ENCODE measurements around the gene TRAPPC2.
A peak's percentile ranks its signal among the peaks of the same experiment; 100 is the strongest.

The TRAPPC2 gene

DNA sequence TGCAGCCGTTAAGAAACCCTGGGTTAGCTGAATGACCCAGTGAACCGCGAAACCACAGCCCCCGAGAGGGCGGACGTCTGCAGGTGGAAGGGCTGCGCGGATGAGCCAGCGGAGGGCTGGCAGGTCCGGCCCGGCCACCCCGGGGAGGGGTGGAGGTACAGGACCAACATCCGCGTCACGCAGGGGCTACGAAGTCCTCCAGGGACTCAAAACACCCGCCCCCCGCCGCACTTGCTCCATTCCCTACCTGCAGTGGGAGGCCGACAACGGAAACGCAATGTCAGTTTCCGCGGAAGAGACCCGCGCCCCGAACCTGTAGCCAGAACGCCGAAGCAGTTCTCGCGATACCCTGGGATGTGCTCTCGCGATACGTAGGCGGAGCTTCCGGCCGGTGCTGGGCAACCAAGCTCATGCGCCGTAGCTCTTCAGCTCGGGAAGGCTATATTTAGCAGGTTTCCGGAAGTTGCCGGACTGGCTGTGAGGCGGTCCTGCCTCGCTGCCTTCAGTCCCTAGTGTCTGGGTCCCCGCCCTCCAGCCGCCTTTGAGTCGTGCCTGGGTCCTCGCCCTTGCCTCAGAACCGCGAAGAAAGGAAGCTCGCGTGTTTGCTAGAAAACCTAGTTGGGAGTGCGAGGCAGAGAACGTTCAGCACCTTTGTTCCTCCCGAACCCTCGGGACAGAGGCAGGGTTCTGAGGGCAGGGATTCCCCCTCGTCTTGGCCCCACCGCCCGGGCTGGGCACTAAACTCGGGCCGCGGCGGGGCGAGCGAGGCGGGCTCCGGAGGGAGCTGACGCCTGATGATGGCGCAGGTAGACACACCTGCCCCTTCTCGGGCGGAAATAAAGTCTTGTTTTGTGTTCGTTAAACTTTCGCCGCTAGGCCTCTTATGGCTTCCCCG is at the start of gene TRAPPC2, which contains the start of gene OFD1:
Gene TRAPPC2 (minus strand): TSS at position 343 of the 895 bp plus-strand sequence. CDS start 14,657 bp downstream, outside the sequence.
Gene OFD1 (plus strand): TSS at position 471 of the 895 bp plus-strand sequence. CDS start 324 bp downstream, at position 795.
- peak; percentile 96 to 98 for DNase-seq

DNA sequence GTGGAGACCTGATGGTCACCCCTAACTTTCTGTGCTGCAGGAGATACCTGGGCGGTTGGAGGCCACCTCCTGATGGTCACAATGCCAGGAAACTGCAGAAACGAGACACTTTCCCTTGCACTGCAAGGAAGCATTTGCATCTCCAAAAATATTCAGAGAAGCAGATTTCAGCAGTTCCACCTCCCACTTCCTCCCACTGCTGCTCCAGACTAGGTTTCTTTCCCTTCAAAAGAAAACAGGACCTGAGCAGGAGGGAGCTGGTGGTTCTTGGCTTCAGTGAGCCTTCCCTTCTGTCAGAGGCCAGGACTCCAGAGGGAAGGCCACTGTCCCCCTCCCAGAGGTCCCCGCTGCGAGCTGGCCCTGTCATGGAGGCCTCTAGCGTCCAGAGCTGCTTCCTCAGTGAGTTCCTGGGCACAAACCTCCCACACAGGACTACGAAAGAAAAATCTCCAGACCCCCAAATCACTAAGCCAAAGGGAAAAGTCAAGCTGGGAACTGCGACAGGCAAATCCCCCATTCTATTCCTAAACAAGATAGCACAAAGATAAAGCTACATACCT is 46.5 kb upstream of the TRAPPC2 start:
- no peak for DNase-seq

DNA sequence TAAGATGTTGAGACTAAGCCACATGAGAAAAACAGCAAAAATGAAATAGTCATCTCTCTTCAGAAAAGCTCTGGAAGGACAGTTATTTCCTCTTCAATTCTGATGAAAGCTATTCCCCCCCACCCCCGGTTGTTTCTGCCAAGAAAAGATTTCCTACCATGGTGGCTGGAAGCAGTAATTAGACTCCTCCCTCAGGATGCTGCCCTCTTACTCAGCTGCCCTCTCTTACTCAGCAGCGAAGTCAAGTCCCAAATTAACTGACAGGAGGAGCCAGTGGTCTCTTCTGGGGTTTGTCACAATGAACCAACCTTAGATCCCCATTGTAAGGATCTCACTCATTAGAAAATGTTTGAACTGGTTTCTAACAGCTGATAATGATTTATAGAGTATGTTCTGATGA is 44.5 kb upstream of the TRAPPC2 start:
- no peak for DNase-seq

DNA sequence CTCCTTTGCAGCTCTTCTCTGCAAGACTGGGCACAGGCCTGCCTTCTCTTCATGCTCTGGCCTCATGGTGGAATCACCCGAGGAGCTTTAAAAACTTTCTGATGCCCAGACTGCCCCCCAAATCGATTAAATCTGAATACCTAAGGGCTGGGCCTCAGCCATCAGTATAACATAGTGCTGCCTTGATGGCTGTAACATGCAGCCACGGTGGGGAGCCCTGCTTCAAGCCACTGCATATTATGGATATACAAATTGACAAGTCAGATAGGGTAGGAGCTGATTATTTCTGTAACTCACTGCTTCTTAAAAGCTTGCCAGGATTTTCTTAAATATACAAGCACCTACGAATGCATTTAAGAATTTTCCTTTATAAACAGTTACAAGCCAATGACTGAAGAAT is 42.0 kb upstream of the TRAPPC2 start:
- no peak for DNase-seq

DNA sequence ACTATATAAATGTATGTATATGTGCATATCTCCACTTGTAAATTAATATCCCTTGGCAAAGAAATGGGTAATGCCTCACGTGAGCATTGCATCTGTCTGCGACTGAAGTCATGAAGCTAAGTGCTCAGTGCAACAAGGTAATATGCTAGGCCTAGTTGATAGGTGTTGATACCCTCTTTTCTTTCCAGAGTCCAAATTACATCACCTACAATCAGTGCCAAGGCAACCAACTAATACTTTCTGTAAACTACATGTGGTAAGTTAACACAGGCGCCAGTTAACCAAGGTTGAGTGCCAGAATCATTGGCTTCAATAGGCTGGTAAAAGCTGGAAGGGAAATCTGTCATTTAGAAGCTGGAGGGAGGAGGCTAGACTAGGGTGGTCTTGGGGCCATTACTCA is 41.4 kb upstream of the TRAPPC2 start:
- DNase-seq: no peak

DNA sequence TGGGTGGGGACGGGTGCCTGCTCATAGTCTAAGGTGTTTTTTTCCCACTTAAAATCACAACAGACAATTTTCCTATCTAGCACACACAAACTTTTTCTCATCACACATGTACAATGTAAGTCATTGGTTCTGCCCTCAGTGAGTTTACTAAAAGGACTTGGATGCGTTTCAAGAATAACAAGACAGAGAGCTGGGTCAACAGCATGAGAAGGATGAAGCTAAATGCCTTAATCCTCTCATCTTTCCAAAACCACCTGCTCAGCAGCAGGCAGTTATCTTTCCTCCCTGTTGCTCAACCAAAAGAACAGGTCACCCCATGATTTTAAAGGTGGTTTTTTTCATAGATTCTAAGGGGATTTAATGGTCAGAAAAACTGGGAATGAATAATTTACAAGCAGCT is 40.3 kb upstream of the TRAPPC2 start:
- DNase-seq: no peak

DNA sequence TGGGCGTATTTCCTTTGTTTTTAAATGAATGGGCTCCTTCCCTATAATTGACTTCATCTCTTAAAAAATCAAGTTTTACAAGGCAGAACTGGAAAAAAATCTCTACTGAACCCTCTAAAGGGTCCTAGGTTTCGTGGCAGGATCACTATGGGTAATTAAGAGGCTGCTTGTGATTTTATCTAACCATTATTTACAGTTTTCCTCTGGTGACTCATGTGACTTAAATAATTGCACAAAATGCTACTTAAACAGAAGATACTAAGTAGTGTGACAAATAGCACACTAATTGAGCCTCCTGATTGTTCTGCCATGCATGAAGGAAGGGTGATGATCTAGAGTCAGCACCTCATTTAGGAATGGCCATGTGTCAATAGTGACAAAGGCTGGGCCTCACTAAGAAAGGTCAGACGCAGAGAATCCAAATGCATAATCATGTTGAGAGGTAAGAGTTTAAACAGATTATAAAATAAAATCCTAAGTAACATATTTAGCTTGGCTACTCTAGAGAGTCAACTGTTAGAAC is 35.7 kb upstream of the TRAPPC2 start:
- DNase-seq: peak in 1 of 2 experiments; percentile 48

DNA sequence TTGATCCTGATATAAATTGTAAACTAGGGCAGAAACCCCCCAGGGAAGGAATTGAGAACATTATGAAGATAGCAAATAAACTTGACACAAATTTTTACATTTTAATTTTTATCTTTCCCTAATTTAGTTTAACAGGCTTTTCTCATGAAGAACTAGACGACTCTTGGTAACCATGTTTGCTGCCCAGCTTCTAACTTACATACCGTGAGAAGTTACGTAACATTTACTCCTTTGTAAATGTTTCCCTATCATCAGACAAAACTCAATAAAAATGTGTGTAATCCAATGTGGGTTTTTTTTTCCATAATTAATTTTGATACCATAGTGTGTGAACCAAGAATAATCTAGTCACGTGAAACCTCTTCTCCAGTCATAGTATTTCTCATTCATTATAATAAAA is 34.5 kb upstream of the TRAPPC2 start:
- DNase-seq: no peak

DNA sequence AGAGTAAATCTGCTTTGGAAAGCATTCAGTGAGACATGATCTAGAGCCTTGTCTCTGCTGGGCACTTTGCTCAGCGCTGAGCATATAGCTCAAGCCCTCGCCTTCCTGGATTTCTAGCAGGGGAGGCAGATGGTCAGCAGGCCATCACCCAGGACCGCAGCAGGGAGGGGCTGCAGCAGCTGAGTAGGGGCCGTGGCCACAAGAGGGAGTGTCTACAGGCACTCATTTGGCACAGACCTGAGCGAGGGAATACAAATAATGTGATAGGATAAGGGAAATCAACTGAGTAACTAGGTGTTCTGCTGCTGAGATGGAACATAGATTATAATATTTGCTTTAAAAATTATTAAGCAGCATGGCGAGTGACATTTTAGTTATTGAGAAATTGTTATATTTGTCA is 30.3 kb upstream of the TRAPPC2 start:
- no peak for DNase-seq

DNA sequence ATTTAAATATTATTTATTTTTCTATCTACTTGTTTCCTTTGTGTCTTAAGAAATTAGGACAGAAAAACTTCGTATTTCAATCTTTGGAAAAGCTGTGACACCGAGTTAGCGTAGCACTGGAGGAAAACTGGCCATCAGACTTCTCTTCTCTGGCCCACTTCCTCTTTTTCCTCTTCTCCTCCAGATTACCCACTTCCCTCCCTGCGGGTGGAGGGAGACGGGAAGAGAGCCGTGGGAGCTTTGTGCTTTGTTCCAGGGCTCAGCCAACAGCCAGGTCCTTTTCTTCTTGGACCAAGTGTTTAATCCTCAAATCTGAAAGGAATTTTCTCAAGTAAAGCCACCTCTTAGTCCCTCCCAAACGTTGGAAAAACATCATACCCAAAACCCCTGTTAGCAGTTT is 29.9 kb upstream of the TRAPPC2 start:
- DNase-seq: no peak

DNA sequence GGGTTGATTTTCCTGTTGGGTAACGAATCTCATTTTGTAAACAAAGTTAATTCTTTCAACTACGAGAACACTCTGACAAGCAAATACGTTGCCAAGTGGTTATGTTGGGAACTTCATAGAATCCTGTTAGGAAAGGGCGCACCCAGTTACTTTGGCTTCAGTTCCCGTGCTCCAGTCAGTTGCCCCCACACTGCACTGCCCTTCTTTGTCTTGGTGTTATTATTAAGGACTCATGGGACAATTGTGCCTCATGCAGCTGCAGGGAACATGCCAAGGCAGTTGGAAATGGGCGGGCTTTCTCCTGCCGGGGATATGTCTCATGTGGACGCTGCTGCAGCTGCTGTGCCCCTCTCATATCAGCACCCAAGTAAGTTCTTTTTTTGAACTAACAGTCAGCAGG is 29.1 kb upstream of the TRAPPC2 start:
- DNase-seq: no peak

DNA sequence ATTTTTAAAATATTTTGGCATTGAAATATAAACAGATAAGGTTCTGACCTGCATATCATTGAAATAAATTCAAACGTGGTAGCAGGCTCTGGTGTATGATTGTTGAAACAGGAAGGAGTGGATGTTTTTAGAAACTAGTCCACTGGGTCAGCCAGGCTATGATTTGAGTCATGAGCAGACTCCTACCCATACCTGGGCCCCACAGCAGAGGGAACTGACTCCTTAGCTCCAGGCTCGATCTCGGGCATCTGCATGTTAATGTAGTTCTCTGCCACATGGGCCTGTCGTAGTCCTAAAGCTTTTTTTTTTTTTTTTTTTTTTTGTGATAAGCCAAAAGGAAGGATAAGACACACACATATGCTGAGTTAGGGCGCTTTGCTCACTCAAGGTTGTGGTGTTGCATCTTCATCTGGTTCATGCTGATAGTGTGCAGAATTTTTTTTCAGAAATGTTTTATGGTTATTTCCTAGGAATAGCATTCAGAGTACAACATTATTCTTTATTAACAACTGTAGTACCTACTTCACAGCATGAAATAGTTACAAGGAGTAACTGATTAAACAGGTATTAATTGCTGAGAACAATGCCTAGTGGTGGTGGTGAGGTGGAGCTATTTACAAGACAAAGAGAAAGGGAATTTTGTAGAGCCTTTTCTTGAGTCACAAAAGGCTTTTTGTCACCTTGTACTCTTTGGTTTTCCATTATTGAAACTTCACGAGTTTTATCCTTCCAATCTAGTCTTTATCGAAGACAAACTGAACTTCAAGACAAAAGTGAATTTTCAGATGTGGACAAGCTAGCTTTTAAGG is 27.4 kb upstream of the TRAPPC2 start:
- no peak for DNase-seq

DNA sequence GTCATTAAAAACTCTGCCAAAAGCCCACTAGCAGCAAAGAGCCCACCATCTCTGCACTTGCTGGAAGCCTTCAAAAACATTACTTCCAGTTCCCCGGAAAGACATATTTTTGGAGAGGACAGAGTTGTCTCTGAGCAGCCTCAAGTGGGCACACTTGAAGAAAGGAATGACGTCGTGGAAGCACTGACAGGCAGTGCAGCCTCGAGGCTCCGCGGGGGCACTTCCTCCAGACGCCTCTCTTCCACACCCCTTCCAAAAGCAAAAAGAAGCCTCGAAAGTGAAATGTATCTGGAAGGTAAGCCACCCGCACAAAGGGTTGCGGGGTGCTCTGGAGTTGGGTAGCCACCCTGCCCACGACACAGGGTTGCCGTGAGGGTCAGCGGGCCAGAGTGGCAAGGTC is 26.0 kb upstream of the TRAPPC2 start:
- no peak for DNase-seq

DNA sequence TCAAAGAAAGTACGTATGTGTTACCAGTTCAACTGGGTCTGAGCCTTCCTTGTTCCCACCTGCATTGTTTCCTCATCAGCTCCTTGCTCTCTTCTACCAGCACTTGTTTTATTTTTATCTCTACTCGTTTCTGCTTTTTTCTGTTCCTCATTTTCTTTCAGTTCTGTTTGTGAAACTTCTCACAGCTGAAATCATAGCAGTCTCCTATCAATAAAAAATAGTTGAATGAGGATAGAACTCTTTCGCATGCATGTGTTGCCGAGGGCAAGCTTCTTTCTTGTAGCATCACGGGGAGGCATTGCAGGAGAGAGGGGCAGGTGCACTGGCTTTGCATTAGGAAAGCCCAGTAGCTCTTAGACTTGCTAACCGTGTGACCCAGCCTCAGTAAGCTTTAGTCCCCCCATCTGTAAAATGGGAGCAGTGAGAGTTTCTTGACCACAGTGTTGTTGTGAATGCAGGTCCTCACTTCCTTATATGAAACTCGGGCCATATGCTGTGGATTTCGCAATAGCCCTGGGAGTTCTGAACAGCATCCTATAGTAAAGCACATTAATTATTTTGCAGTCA is 24.8 kb upstream of the TRAPPC2 start:
- no peak for DNase-seq

DNA sequence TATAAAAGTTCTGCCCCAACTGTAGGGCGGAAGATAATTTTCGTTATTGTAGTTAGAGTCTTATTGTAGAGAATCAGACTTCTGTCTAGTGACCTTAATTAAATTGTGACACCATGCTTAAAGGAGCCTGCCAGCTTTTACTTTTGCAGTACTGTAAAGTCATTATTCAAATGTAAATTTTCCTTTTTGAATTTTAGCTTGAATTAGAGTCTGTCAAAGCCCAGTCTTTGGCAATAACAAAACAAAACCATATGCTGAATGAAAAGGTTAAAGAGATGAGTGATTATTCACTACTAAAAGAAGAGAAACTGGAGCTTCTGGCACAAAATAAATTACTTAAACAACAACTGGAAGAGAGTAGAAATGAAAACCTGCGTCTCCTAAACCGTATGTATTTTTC is 22.0 kb upstream of the TRAPPC2 start:
- DNase-seq: no peak

DNA sequence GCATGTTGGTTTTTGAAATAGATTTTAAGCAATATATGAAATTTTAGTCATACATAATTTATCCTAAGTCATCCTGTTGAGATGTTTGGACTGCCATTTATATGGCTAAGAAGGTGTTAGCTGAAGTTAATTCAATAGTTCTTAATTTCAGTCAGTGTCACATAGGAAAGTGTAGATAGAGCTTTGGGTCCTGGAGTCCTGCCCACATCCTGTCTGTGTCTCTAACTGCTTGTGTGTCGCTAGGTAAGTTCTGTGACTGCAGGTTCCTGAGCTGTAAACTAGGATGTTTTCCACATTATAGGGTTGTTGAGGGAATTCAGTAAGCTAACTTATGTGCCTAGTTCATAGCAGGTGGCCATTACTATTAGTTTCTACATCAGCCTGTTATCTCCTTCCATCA is 20.8 kb upstream of the TRAPPC2 start:
- no peak for DNase-seq

DNA sequence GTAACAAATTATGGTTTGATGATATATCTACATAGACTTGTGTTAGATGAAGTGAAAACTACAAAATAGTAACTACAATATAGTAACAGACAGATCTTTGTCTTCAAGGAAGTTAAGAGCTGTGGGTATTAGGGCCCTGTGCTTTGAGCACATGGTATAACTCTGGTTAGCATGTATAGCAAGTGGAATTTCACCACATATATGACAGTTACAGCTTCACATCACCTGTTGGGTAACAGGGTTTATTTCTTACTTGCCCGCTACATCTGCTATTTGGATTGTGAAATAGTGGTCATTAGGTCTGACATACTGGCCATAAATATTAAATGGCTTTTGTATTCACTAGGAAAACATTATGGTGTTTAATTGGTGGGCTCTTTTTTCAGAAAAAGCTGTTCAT is 20.3 kb upstream of the TRAPPC2 start:
- DNase-seq: no peak

DNA sequence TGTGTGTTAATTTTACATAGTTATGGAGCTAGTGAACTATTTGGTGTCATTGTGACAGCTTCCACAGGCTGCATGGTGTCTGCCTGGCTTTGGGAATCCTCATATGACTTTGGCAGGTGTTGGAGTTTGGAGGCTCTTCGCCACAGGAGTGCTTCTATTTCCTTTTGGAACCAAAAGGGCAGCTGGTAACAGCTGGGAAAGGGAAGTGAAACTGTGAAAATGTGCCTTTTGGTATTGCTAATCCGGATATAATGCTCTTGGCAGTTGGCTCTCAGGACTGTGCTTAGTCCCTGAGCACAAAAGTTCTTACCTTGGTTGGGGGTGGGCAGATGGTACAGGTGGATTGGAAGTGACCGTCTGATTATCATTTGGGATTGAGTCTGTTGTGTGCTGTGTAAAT is 18.2 kb upstream of the TRAPPC2 start:
- peak in 1 of 2 experiments; percentile 12 for DNase-seq

DNA sequence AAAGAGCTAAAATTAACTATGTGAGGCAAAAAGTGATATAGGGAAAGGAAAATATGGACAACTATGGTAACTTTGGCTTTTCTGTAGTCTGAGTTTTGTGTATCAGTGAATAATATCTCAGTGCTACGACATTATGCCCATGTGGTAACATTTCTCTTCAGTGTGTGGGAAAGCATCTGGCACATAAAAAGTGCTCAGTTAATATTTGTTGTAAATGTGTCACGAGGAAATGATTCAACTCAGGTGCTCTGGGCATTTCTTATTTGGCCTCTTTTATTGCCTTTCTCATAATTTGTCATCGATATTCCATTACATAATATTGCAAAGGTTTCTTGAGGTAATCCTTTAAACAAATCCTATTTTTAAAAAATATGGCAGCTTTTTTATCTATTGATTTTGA is 17.7 kb upstream of the TRAPPC2 start:
- DNase-seq: no peak

DNA sequence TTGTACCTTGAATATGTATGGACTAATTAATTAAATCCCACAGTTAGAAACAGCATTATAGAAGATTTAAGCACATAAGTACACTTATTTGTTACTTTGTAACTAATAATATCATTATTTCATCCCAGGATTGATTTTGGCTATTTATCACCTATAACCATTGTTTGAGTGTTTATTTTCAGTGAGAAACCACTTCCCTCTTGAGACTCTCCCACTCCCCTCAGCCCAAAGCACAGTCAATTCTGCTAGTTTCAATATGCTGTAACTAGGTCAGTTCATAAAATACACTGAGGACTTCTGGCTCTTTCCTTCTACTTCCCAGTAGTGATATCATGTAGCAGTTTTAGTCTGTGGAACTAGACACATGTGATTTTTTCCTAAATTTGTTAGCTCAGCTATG is 16.4 kb upstream of the TRAPPC2 start:
- no peak for DNase-seq

DNA sequence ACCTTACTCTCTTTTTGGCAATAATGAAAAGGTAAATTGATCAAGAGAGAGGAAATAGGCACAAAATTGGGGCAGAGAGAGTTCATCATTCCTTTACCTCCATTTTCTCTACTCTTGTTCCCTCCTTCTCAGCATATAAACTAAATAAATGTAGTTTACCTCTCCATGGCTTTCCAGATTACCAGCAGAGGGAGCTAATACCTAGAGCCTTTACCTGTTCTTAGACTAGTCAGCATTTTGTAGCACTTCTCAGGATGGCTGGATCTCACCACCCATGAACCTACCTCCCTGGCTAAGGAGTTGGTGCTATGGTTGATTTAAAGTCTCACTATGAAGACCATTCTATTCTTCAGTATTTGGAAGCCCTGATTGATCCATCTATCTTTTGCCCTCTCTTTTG is 15.8 kb upstream of the TRAPPC2 start:
- peak; percentile 63 to 66 for DNase-seq

DNA sequence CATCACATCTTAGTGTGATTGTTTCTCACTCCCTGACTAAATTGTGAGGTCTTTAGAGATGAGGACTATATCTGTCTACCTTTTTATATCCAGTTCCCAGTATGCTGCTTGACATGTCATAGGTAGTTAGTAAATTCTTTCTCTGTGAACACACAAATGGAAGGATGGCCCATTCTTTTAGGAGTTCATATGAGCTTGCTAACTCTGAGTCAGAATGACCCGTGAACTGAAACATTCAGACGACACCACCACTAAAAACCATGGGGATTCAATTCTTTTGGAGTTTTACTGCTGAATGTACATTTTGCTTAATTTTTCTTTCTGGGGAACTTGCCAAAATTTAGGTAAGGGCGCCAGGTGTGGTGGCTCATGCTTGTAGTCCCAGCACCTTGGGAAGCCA is 14.1 kb upstream of the TRAPPC2 start:
- no peak for DNase-seq

DNA sequence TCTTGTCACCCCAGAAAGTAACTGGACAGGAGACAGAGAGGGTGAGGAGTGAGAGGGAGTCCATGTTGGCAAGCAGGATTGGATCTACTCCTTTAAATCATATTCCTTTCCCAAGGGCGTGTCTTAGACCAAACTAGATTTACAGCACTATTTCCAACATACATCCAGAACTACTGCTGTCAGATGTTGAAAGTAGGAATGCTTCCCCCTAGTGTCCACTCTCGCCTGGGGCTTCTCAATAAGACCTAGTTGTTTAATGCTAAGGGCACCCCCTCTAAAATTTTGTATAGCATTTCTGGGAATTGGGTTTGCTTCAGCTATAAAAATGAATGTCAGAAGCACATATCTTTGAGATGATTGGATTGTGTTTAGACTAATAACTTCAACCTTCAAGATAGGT is 13.4 kb upstream of the TRAPPC2 start:
- peak; percentile 23 to 32 for DNase-seq
